HUES6 (cell line): ENCODE results near the gene SIDT2.
"Not testable (repeated sequence)": the region's sequence is repeated elsewhere in the genome, so short reads cannot be mapped to it uniquely, and the experiment has no call there.

Experiments used
- H3K27ac ChIP-seq: 2 replicates; pipeline ENCODE4 v1.7.0; 2013; ENCODE audit warnings: low read depth, mild to moderate bottlenecking, low read length, inconsistent platforms
- H3K27me3 ChIP-seq: 2 replicates; pipeline ENCODE4 v1.6.1; 2013; ENCODE audit warnings: low read length; ENCODE audit not compliant: control insufficient read depth, insufficient read depth
- H3K36me3 ChIP-seq: 2 replicates; pipeline ENCODE4 v1.6.1; 2013; ENCODE audit warnings: low read length; ENCODE audit not compliant: control insufficient read depth, insufficient read depth
- H3K4me1 ChIP-seq: 2 replicates; pipeline ENCODE4 v1.6.1; 2013; ENCODE audit warnings: low read length; ENCODE audit not compliant: control insufficient read depth, insufficient read depth
- H3K4me3 ChIP-seq: 2 replicates; pipeline ENCODE4 v1.5.1; 2013; ENCODE audit warnings: low read depth, low read length
- H3K9ac ChIP-seq: one replicate; pipeline ENCODE4 v1.6.1; 2013; ENCODE audit warnings: mild to moderate bottlenecking, low read length
- H3K9me3 ChIP-seq: 2 replicates; pipeline ENCODE4 v1.6.1; 2013; ENCODE audit warnings: low read depth, low read length; ENCODE audit not compliant: control insufficient read depth, insufficient read depth

SIDT2 gene

DNA sequence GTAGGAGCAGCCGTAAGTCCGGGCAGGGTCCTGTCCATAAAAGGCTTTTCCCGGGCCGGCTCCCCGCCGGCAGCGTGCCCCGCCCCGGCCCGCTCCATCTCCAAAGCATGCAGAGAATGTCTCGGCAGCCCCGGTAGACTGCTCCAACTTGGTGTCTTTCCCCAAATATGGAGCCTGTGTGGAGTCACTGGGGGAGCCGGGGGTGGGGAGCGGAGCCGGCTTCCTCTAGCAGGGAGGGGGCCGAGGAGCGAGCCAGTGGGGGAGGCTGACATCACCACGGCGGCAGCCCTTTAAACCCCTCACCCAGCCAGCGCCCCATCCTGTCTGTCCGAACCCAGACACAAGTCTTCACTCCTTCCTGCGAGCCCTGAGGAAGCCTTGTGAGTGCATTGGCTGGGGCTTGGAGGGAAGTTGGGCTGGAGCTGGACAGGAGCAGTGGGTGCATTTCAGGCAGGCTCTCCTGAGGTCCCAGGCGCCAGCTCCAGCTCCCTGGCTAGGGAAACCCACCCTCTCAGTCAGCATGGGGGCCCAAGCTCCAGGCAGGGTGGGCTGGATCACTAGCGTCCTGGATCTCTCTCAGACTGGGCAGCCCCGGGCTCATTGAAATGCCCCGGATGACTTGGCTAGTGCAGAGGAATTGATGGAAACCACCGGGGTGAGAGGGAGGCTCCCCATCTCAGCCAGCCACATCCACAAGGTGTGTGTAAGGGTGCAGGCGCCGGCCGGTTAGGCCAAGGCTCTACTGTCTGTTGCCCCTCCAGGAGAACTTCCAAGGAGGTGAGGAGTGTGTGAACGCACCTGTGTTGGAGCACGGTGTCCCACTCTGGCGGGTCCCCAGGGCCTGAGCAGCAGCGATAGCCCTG lies 20.7 kb downstream of the SIDT2 start, which contains the start of gene TAGLN:
TAGLN (plus strand) TSS at position 318 of the 863 bp plus-strand sequence. CDS start 3,644 bp downstream, outside the sequence.
- Histone ChIP-seq H3K4me3 (peak within 1 kb of the TSS; percentile 80), H3K27me3 (no peaks in the 10 kb centered on the region), H3K27ac (peak within 1 kb of the TSS; percentile 97), H3K9me3 (no peaks in the 10 kb centered on the region), H3K9ac (peak within 1 kb of the TSS; percentile 100), H3K4me1 (peaks cover 38% of the 10 kb centered on the region), H3K36me3 (peaks cover 45% of the 10 kb centered on the region)

DNA sequence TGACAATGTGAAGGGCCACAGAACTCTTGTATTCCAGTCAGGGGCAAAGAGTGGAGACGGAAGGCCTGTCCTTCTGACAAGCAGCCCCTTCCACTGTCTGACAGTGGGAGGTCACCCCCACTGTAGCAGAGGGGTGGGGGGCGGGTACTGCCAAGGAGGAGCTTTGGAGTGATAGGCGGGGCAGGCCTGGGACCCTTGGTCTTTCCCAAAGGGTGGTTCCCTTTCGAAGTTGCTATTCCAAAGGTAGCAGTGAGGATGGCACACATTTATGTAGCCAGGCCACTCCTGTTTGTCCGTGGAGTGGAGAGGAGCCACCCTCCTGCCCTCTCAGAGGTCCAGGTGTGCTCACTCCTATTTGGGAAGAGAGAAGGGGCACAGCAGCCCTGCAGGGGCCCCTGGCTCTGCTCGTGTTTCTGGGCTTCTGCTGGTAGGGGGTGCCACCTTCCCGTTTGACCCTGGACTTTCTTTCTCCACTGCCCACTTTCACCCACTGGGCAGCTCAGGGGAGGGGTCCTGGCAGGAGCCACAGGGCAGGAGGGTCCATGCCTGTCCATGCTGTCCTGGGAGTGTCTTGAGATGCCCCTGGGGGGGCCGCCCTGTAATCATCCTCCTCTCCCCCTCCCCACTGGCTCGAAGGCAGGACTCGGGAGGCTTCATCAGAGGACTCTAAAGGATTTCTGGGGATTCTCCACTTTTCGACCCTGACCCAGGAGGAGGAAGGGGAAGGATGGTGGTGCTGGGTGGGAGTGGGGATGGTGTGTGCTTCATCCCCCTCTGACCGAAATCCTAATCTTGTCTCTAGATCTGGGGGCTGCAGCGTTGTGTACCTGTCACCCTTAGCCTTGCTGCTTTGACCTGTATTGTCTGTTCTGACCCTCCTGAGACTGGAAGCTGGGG lies 21.6 kb downstream of the SIDT2 start:
- Histone ChIP-seq H3K4me1 (peaks cover 38% of the 10 kb centered on the region), H3K27me3 (no peaks in the 10 kb centered on the region), H3K4me3 (peak overlapping the region; percentile 80), H3K9me3 (no peaks in the 10 kb centered on the region), H3K27ac (peak overlapping the region; percentile 97), H3K36me3 (peaks cover 51% of the 10 kb centered on the region), H3K9ac (peak overlapping the region; percentile 100)

- Histone ChIP-seq H3K4me3 (peak overlapping the region; percentile 80), H3K36me3 (peaks cover 51% of the 10 kb centered on the region), H3K9me3 (no peaks in the 10 kb centered on the region), H3K4me1 (peaks cover 38% of the 10 kb centered on the region), H3K9ac (peak overlapping the region; percentile 100), H3K27ac (peak overlapping the region; percentile 97; the same call in 1 of the 2 replicates), H3K27me3 (no peaks in the 10 kb centered on the region)
Measured at GRCh38 chr11:117200813-117201657, 22.5 kb downstream of the SIDT2 start.

DNA sequence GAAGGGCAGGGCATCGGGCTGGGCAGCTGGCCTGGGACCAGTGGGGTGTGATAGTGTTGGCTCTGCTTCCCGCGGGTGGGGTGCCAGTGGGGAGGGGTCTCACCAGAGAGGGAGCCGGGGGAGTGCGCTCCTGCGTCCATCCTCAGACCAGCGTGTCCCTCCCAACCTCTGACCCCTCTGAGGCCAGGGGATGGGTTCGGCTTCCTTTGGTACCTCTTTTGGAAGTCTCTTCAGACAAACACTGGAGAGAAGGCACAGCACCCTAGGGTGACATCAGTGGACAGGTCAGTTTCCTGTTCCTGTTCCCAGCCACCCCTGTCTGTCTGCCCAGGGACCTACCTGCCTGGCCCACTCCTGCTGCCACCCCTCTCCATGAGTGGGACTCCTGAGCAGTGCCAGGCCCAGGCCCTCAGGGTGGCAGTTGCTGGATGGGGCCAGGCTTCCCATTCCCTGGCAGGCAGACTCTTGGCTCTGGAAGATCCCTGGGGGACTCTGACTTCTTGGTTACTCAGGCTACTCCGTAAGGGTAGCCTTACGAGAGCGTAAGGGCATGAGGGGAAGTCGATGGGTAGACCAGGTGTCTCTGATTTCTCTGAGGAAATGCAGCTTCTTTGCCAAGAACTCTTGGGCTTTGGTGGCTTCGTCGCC lies 23.2 kb downstream of the SIDT2 start:
- 0 out of 2 replicates have a peak overlapping the region, but pooled peaks have one; percentile 0 for H3K27ac ChIP-seq
- peaks cover 38% of the 10 kb centered on the region for H3K4me1 ChIP-seq
- no peaks in the 10 kb centered on the region for H3K27me3 ChIP-seq
- H3K36me3 ChIP-seq = peaks cover 52% of the 10 kb centered on the region
- no peaks in the 10 kb centered on the region for H3K9me3 ChIP-seq
- peak overlapping the region; percentile 100 for H3K9ac ChIP-seq
- H3K4me3 ChIP-seq = peak overlapping the region; percentile 80; the same call in 1 of the 2 replicates

DNA sequence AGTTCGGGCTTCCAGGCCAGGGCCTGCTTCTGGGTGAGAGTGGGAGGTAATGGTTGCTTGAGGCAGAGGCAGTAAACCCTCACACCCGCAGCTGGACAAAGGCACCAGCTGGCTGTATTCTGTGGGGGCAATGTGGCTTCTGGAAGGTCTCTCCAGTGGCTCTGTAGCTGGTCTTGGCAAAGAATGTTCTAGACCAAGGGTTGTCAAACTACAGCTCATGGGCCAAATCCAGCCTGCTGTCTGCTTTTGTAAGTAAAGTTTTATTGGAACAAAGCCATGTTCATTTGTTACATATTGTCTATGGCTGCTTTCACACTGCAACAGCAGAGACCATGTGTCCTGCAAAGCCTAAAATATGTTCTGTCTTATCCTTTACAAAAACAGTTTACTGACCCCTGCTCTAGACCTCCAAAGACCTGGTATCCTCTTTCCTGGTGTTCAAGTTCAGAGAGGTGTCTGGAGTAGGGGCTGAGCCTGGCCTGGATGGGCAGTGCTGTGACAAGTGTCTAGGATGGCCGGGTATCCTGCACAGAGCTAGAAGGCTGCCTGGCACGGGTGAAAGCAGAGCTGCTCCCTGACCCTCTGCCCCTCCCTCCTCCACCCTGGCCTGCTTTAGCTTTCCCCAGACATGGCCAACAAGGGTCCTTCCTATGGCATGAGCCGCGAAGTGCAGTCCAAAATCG lies 24.0 kb downstream of the SIDT2 start:
- H3K9me3 ChIP-seq = no peaks in the 10 kb centered on the region
- H3K9ac ChIP-seq = peak overlapping the region; percentile 35
- peaks cover 52% of the 10 kb centered on the region for H3K36me3 ChIP-seq
- peak overlapping the region; percentile 80; the same call in 1 of the 2 replicates for H3K4me3 ChIP-seq
- H3K27ac ChIP-seq = no peak overlapping the region
- peaks cover 38% of the 10 kb centered on the region for H3K4me1 ChIP-seq
- no peaks in the 10 kb centered on the region for H3K27me3 ChIP-seq

DNA sequence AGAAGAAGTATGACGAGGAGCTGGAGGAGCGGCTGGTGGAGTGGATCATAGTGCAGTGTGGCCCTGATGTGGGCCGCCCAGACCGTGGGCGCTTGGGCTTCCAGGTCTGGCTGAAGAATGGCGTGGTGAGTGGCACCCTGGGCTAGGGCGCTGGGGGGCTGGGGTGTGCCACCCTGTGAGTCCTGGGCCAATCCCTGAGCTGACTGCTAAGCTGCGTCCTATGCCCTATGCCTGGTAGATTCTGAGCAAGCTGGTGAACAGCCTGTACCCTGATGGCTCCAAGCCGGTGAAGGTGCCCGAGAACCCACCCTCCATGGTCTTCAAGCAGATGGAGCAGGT lies 24.5 kb downstream of the SIDT2 start:
- Histone ChIP-seq H3K9ac (no peak overlapping the region), H3K27me3 (no peaks in the 10 kb centered on the region), H3K36me3 (peaks cover 52% of the 10 kb centered on the region), H3K27ac (no peak overlapping the region), H3K9me3 (no peaks in the 10 kb centered on the region), H3K4me3 (no peak overlapping the region), H3K4me1 (peaks cover 37% of the 10 kb centered on the region)

GRCh38 chr11:117204283-117205080 lies 25.9 kb downstream of the SIDT2 start:
- H3K4me1 ChIP-seq = peaks cover 27% of the 10 kb centered on the region
- peaks cover 52% of the 10 kb centered on the region for H3K36me3 ChIP-seq
- no peak overlapping the region for H3K4me3 ChIP-seq
- no peaks in the 10 kb centered on the region for H3K27me3 ChIP-seq
- H3K9ac ChIP-seq = no peak overlapping the region
- H3K9me3 ChIP-seq = no peaks in the 10 kb centered on the region
- H3K27ac ChIP-seq = no peak overlapping the region

DNA sequence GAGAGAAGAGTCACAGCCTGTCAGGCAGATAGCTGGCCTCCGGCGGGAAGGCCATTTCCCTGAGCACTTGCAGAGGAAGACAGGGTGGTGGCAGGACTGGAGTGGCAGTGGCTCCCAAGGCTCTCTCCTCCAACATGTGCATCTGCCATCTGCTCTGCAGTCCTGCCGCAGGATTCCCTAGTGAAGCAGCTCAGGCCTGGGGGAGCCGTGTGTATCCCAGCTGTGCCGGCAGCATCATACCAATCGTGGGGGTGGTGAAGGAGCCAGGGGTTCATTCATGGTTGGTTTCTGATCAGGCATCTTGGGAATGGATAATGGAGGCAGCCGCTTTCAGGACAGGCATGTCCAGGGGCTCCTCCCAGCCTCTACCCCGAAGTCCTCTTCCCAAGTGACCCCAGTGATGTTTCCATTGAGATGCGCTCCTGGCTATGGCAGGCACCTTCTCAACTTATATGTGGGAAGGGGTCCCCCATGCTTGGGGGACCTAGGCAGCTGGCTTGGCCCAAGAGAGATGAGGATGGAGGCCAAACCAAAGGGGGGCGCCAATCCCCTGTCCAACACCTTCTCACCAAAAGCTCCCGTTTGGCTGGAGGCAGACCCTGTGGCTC lies 26.8 kb downstream of the SIDT2 start:
- Histone ChIP-seq H3K27ac (no peak overlapping the region), H3K9me3 (no peaks in the 10 kb centered on the region), H3K27me3 (no peaks in the 10 kb centered on the region), H3K4me3 (no peak overlapping the region), H3K9ac (no peak overlapping the region), H3K36me3 (peaks cover 52% of the 10 kb centered on the region), H3K4me1 (peaks cover 18% of the 10 kb centered on the region)

DNA sequence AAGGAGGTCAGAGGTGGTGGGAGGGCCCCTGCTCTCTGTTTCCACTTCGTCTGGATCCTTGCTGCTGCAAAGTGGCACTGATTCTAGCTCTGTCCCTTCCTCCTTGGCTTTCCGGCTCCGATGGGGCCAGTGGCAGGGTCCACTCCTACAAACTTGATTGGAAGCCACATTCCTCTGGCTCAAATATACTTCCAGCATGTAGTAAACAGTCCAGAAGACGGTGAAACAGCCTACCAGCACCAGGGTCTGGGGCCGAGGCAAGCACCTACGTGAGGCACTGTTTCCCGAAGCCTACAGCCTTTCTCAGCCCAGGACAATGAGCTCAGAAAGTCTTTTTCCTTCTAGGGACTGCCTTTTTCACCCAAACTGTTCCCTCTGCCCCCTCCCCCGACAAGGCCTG lies 27.6 kb downstream of the SIDT2 start:
- not testable (repeated sequence) for H3K9me3 ChIP-seq, H3K4me3 ChIP-seq, H3K27ac ChIP-seq, H3K27me3 ChIP-seq
- Histone ChIP-seq H3K36me3 (peaks cover 47% of the 10 kb centered on the region), H3K4me1 (peaks cover 11% of the 10 kb centered on the region), H3K9ac (peak overlapping the region; percentile 35)
